SK-N-MC (cell line): ENCODE data around the gene CELA2A.

ENCODE experiments used
- DNase-seq: peaks from one replicate; pipeline ENCODE4 v3.0.0-alpha.2; 2011; ENCODE audit warnings: low read depth, low spot score
- H3K27ac ChIP-seq: fragments of 200-600 bp; sonication (generic); 2 replicates; pipeline ENCODE4 v1.5.1; 2016; ENCODE audit warnings: mixed run types
- H3K36me3 ChIP-seq: fragments of 200-600 bp; sonication (generic); 2 replicates; pipeline ENCODE4 v1.6.1; 2017; ENCODE audit warnings: antibody characterized with exemption, low read length, mixed read lengths; ENCODE audit not compliant: insufficient read depth
- H3K4me3 ChIP-seq: fragments of 200-600 bp; sonication (generic); 2 replicates; pipeline ENCODE4 v1.5.1; 2016
- H3K9ac ChIP-seq: fragments of 200-600 bp; sonication (generic); 2 replicates; pipeline ENCODE4 v1.8.0; 2017; ENCODE audit warnings: mixed run types, mixed read lengths; ENCODE audit not compliant: insufficient read length
- H3K9me3 ChIP-seq: fragments of 200-600 bp; sonication (generic); 2 replicates; pipeline ENCODE4 v1.6.1; 2017; ENCODE audit warnings: low read depth, mild to moderate bottlenecking, antibody characterized with exemption, low read length, moderate library complexity, mixed read lengths
- EZH2 ChIP-seq: fragments of 200-600 bp; sonication (generic); IDR thresholded peaks from one replicate; pipeline ENCODE4 v1.6.1; 2017; ENCODE audit warnings: antibody characterized with exemption
- FOXP2 ChIP-seq: optimal IDR thresholded peaks from 2 replicates; pipeline ENCODE3; 2011; ENCODE audit warnings: mild to moderate bottlenecking, moderate library complexity; ENCODE audit not compliant: insufficient read depth; ENCODE audit errors: extremely low read length, control extremely low read depth
- POLR2AphosphoS5 ChIP-seq: IDR thresholded peaks from 2 replicates; pipeline ENCODE4 v1.6.1; 2012; ENCODE audit warnings: mild to moderate bottlenecking, low read depth, low read length, borderline replicate concordance

Gene CELA2A

DNA sequence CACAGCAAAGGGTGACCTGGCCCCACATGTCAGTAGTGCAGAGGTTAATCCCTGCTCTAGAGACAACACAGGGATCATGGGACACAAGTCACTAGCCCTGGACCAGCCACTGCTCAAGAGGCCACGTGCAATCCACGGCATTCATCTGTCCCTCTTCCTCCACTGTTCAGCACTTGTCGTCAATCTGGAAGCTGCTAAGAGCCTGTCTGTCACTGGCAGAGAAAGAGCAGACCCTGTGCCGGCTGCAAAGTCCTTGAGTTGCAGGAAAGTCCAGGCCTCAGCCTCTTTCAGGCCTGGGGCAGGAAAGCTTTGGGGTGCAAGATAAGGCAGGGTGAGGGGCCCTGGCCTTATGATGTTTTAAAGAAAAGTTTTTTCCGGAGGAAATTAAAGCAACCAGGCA lies 36.1 kb downstream of the CELA2A start:
- DNase-seq = no peak
- no peak for TF ChIP-seq EZH2
- TF ChIP-seq POLR2AphosphoS5 = no peak
- no peak for TF ChIP-seq FOXP2
- Histone ChIP-seq H3K36me3 (no peaks in the 10 kb centered on the region), H3K9ac (no peak overlapping the region), H3K9me3 (no peaks in the 10 kb centered on the region), H3K4me3 (no peak overlapping the region), H3K27ac (no peak overlapping the region)

DNA sequence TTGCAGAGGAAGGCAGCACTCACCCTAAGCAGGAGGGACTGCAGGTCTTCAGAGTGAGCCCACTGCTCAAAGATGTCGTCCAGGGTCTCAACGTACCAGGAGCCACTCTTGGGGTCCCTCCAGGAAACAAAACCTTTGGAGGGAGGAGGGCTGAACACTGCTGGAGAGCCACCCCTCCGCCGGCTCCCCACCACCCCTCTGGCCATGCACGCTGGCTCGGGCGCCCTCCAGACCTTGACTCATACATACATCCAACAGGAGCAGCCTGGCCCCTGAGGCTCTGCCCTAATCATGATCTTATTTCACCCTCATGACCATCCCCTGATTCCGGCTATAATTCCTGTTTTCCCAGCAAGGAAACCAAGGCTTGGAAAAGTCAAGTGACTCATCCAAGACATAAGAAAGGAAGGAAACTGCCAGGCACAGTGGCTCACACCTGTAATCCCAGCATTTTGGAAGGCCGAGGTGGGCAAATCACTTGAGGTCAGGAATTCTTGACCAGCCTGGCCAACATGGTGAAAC lies 37.4 kb downstream of the CELA2A start:
- Histone ChIP-seq H3K9ac (no peak overlapping the region), H3K9me3 (no peaks in the 10 kb centered on the region), H3K4me3 (no peak overlapping the region), H3K36me3 (no peaks in the 10 kb centered on the region), H3K27ac (no peak overlapping the region)
- no peak for TF ChIP-seq FOXP2
- no peak for TF ChIP-seq EZH2
- no peak for TF ChIP-seq POLR2AphosphoS5
- no peak for DNase-seq

DNA sequence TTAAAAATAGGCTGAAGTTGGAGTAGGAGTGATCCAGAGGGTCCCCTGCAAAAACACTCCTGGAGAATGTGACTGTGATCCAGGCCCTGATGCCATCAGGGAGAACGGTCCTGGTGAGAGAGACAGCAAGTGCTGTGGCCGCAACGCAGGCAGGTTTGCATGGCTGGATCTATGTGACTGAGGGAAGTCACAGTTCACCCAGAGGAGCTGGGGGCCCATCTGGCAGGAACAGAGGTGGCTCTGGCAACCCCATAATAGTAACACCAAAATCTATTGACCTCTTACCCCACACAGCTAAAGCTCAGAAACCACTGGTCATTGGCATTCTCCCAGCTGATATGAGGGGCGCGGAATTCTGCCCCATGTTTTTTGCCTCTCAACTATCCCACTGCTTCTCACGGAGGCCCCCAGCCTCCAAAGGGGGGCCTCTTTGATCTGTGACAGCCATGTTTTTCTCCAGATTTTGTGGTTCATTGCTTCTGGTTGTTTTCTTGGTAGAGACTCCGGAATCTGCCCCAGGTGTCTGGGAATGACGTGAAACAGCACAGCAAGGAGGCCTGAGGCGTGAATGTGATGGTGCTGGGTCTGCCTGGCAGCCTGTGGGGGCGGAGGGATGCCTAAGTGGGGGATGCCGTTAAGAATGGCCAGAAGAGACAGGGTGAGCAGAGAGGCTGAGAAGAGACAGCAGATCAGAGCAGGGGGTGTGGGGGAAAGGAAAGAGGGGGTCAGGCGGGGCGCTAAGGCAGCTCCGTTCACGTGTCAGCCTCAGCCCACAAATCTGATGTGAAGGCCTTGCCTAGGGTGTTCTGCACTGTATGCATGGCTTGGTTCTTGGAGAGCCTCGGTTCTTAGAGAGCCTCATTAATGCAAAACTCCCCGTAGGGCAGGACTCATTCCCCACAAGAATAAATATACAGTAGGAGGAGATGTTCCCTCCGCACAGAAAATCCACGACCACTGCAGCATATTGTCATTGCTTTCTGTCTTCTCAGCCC lies 43.9 kb downstream of the CELA2A start:
- H3K4me3 ChIP-seq = no peak overlapping the region
- no peaks in the 10 kb centered on the region for H3K36me3 ChIP-seq
- H3K9ac ChIP-seq = no peak overlapping the region
- H3K9me3 ChIP-seq = no peaks in the 10 kb centered on the region
- no peak overlapping the region for H3K27ac ChIP-seq
- TF ChIP-seq EZH2 = no peak
- TF ChIP-seq FOXP2 = no peak
- no peak for TF ChIP-seq POLR2AphosphoS5
- DNase-seq = no peak

DNA sequence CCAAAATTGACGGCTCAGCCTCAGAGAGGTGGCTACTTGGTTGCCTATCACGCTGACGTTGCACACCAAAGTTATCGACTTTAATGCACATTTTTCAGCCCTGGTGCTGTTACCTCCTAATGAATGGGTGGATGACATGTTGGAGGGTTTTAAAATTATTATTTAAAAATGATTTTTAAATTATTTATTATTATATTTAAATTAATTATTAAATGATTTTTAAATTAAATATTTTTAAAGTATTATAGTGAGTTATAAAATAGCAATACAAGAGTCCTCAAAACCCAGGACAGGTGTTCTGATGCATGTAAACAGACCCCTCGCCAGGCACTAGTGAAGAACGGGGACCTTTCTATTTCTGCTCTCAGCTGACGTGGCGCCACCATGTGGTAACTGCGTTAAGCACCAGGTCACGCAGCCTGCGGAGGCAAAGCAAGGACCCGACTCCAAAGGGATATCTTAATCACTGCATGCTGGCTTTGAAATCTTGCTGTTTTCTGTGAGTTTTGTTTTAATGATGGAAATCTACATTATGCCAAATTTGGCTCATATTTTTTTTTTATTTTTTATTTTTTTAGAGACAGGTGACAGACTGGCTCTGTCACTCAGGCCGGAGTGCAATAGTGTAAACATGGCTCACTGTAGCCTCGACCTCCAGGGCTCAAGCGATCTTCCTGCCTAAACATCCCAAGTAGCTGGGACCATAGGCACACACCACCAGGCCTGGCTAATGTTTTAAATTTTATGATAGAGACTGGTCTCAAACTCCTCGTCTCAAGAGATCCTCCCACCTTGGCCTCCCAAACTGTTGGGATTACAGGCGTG lies 44.9 kb downstream of the CELA2A start:
- DNase-seq = no peak
- H3K4me3 ChIP-seq = no peak overlapping the region
- no peaks in the 10 kb centered on the region for H3K9me3 ChIP-seq
- H3K36me3 ChIP-seq = no peaks in the 10 kb centered on the region
- no peak for TF ChIP-seq POLR2AphosphoS5
- TF ChIP-seq FOXP2 = no peak
- no peak for TF ChIP-seq EZH2
- no peak overlapping the region for H3K27ac ChIP-seq
- H3K9ac ChIP-seq = no peak overlapping the region

DNA sequence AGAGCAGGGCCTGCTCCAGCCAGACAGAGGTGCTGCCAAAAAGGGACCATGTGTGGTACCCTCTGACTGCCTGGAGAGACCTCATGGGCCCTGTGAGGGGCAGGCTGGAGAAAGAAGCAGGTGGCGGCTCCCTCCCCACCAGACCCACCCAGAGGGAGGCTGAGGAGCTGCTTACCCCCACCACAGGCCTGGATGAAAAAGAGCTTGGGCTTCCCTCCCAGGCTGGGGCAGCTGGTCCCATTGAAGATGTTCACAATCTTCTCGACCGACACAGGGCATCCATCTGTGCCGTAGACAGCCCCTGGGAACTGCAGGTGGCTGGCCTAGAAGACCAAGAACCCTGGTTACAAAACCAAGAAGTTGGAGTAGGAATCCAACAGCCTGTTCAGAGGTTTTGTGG lies 47.9 kb downstream of the CELA2A start:
- TF ChIP-seq EZH2 (no peak), POLR2AphosphoS5 (no peak), FOXP2 (no peak)
- Histone ChIP-seq H3K9ac (no peak overlapping the region), H3K9me3 (no peaks in the 10 kb centered on the region), H3K27ac (no peak overlapping the region), H3K36me3 (no peaks in the 10 kb centered on the region), H3K4me3 (no peak overlapping the region)
- no peak for DNase-seq

DNA sequence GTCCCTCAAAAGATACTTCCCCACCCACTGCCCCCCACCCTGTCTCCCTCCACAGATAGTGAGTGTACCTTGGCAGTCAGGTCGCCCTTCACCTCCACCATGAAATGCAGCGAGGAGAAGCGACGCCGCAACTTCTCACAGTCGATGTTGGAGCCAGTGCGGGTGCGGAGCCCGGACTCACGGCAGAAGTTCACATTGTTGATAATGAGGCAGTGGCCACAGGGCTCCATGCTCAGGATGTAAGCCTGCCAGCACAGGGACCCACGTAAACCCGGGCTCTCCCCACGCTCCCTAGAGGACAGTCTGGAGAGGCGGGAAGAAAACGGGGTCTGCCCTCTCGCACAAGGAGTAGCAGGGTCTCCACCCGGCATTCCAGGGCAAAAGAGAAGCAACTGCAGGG lies 50.3 kb downstream of the CELA2A start:
- TF ChIP-seq FOXP2 = no peak
- TF ChIP-seq POLR2AphosphoS5 = no peak
- no peak for TF ChIP-seq EZH2
- DNase-seq = no peak
- Histone ChIP-seq H3K9me3 (no peaks in the 10 kb centered on the region), H3K9ac (no peak overlapping the region), H3K27ac (no peak overlapping the region), H3K36me3 (no peaks in the 10 kb centered on the region), H3K4me3 (no peak overlapping the region)

DNA sequence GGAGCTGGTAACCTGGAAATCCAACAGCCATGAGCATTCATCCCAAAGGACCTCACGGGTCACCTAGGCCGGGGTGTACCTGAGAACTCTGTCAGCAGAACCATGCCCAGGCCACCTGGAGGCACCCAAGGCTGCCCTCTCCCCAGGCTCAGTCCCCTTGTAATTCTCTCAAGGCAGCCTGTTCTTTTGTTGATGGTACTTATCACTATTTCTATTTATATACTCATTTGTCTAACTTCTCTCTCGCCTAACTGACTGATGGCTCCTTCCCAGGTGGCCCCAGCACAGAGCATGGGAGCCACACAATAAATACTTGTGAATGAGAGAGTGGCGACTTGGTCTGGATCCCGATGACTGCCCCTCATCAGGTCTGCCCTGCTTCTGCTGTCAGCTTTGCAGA lies 50.7 kb downstream of the CELA2A start:
- H3K9ac ChIP-seq = no peak overlapping the region
- H3K36me3 ChIP-seq = no peaks in the 10 kb centered on the region
- TF ChIP-seq EZH2 (no peak), FOXP2 (no peak), POLR2AphosphoS5 (no peak)
- no peaks in the 10 kb centered on the region for H3K9me3 ChIP-seq
- no peak for DNase-seq
- no peak overlapping the region for H3K4me3 ChIP-seq
- no peak overlapping the region for H3K27ac ChIP-seq
